IPS-18c (cell line): ENCODE measurements around the gene TCEANC2.
"Not testable (repeated sequence)": the region's sequence is repeated elsewhere in the genome, so short reads cannot be mapped to it uniquely, and the experiment has no call there.

Experiments
- H3K4me3 ChIP-seq: 2 replicates; pipeline ENCODE4 v1.7.0; 2013; ENCODE audit warnings: low read depth, mild to moderate bottlenecking, low read length, moderate library complexity; ENCODE audit not compliant: insufficient read depth
- H3K9me3 ChIP-seq: one replicate; pipeline ENCODE4 v1.6.1; 2013; ENCODE audit warnings: mild to moderate bottlenecking, low read length, moderate library complexity; ENCODE audit not compliant: control insufficient read depth, insufficient read depth

TCEANC2 gene

GRCh38 chr1:54103414-54103813, 50.0 kb downstream of the TCEANC2 start:
- Histone ChIP-seq H3K4me3 (no peak overlapping the region), H3K9me3 (no peaks in the 10 kb centered on the region)

GRCh38 chr1:54104613-54105012, 51.2 kb downstream of the TCEANC2 start:
- H3K9me3 ChIP-seq, H3K4me3 ChIP-seq: not testable (repeated sequence)

- Histone ChIP-seq H3K9me3 (no peaks in the 10 kb centered on the region), H3K4me3 (no peak overlapping the region)
Observed at GRCh38 chr1:54105080-54105479, 51.7 kb downstream of the TCEANC2 start.

GRCh38 chr1:54105736-54106269, 52.4 kb downstream of the TCEANC2 start:
- no peak overlapping the region for H3K4me3 ChIP-seq
- no peaks in the 10 kb centered on the region for H3K9me3 ChIP-seq

GRCh38 chr1:54107131-54107530, 53.7 kb downstream of the TCEANC2 start:
- Histone ChIP-seq H3K4me3 (no peak overlapping the region), H3K9me3 (no peaks in the 10 kb centered on the region)

GRCh38 chr1:54108156-54108555, 54.7 kb downstream of the TCEANC2 start:
- H3K4me3 ChIP-seq = no peak overlapping the region
- H3K9me3 ChIP-seq = no peaks in the 10 kb centered on the region

GRCh38 chr1:54109129-54110090, 56.0 kb downstream of the TCEANC2 start:
- H3K4me3 ChIP-seq = no peak overlapping the region
- H3K9me3 ChIP-seq = no peaks in the 10 kb centered on the region

- Histone ChIP-seq H3K4me3 (no peak overlapping the region), H3K9me3 (no peaks in the 10 kb centered on the region)
Observed at GRCh38 chr1:54110996-54111395, 57.6 kb downstream of the TCEANC2 start.

- Histone ChIP-seq H3K4me3 (no peak overlapping the region), H3K9me3 (no peaks in the 10 kb centered on the region)
Observed at GRCh38 chr1:54111624-54112023, 58.2 kb downstream of the TCEANC2 start.

GRCh38 chr1:54112027-54112426, 58.6 kb downstream of the TCEANC2 start:
- Histone ChIP-seq H3K9me3 (no peaks in the 10 kb centered on the region), H3K4me3 (no peak overlapping the region)

GRCh38 chr1:54112705-54113368, 59.4 kb downstream of the TCEANC2 start:
- H3K4me3 ChIP-seq = no peak overlapping the region

GRCh38 chr1:54114001-54114400, 60.6 kb downstream of the TCEANC2 start:
- H3K9me3 ChIP-seq = no peaks in the 10 kb centered on the region

More at GRCh38 chr1:54112705-54113368, 59.4 kb downstream of the TCEANC2 start:
- no peaks in the 10 kb centered on the region for H3K9me3 ChIP-seq

GRCh38 chr1:54114955-54115354, 61.5 kb downstream of the TCEANC2 start:
- no peaks in the 10 kb centered on the region for H3K9me3 ChIP-seq
- no peak overlapping the region for H3K4me3 ChIP-seq

More at GRCh38 chr1:54114001-54114400, 60.6 kb downstream of the TCEANC2 start:
- H3K4me3 ChIP-seq = no peak overlapping the region

GRCh38 chr1:54115520-54115919, 62.1 kb downstream of the TCEANC2 start:
- Histone ChIP-seq H3K9me3 (no peaks in the 10 kb centered on the region), H3K4me3 (no peak overlapping the region)

GRCh38 chr1:54117815-54118563, 64.6 kb downstream of the TCEANC2 start:
- no peaks in the 10 kb centered on the region for H3K9me3 ChIP-seq
- H3K4me3 ChIP-seq = no peak overlapping the region

- no peaks in the 10 kb centered on the region for H3K9me3 ChIP-seq
- H3K4me3 ChIP-seq = no peak overlapping the region
Observed at GRCh38 chr1:54118704-54119103, 65.3 kb downstream of the TCEANC2 start.

- Histone ChIP-seq H3K9me3 (no peaks in the 10 kb centered on the region), H3K4me3 (no peak overlapping the region)
Observed at GRCh38 chr1:54120018-54120697, 66.8 kb downstream of the TCEANC2 start.
